Measurements from ENCODE around the gene LDLRAP1.

The LDLRAP1 gene

GRCh38 chr1:25563330-25564215 lies 20.2 kb downstream of the LDLRAP1 start:
- no peak for DNase-seq

- no peak for DNase-seq
These were observed 21.6 kb downstream of the LDLRAP1 start for GRCh38 chr1:25564777-25565574.

GRCh38 chr1:25565626-25566025 lies 22.2 kb downstream of the LDLRAP1 start:
- no peak for DNase-seq

GRCh38 chr1:25566176-25566729 lies 22.8 kb downstream of the LDLRAP1 start:
- DNase-seq: no peak

- peak; percentile 71 for DNase-seq
These were observed 23.4 kb downstream of the LDLRAP1 start for GRCh38 chr1:25566730-25567341.

GRCh38 chr1:25567710-25568089 lies 24.3 kb downstream of the LDLRAP1 start:
- DNase-seq: no peak

- DNase-seq: no peak
These were observed 24.9 kb downstream of the LDLRAP1 start for GRCh38 chr1:25568090-25568833.

- DNase-seq: no peak
These were observed 25.6 kb downstream of the LDLRAP1 start for GRCh38 chr1:25568834-25569596.

- no peak for DNase-seq
These were observed 26.4 kb downstream of the LDLRAP1 start for GRCh38 chr1:25569597-25570396.

- no peak for DNase-seq
These were observed 27.6 kb downstream of the LDLRAP1 start for GRCh38 chr1:25570798-25571521.

GRCh38 chr1:25571522-25571970 lies 28.1 kb downstream of the LDLRAP1 start:
- no peak for DNase-seq

- DNase-seq: no peak
These were observed 28.7 kb downstream of the LDLRAP1 start for GRCh38 chr1:25572107-25572506.

- peak; percentile 66 for DNase-seq
These were observed 29.5 kb downstream of the LDLRAP1 start for GRCh38 chr1:25572708-25573590.

- DNase-seq: no peak
These were observed 30.2 kb downstream of the LDLRAP1 start for GRCh38 chr1:25573591-25573930.

GRCh38 chr1:25573961-25574360 lies 30.6 kb downstream of the LDLRAP1 start:
- no peak for DNase-seq

- no peak for DNase-seq
These were observed 31.8 kb downstream of the LDLRAP1 start for GRCh38 chr1:25575191-25575590.

- no peak for DNase-seq
These were observed 33.2 kb downstream of the LDLRAP1 start for GRCh38 chr1:25576459-25577133.

GRCh38 chr1:25577134-25577920 lies 33.9 kb downstream of the LDLRAP1 start:
- DNase-seq: no peak

Measured in activated T-cell treated with anti-CD3 and anti-CD28 coated beads, Interleukin-2, amount 50 U/mL, for 1 hour (primary cell).